Activated CD8-positive, alpha-beta T cell treated with anti-CD3 and anti-CD28 coated beads for 36 hours (primary cell): ENCODE results near the gene AACS. TPM values are rescaled to one million over a fixed set of nuclear protein-coding genes. Genes with fewer than 3 reads are reported as not detected.

Source experiments
- ATAC-seq: fragments of 200-7000 bp; cut with Tn5 transposase; one replicate; pipeline ENCODE4 v1.10.0; 2021; ENCODE audit warnings: mild to moderate bottlenecking, moderate library complexity
- CTCF ChIA-PET: fragments of 350-600 bp; sonication (Branson Sonifier 250); formaldehyde crosslinking; loops from one replicate; lab custom pipeline; 2021; ENCODE audit warnings: antibody characterized with exemption; lab: Charles Lee
- POLR2A ChIA-PET: fragments of 350-600 bp; sonication (Branson Sonifier 250); formaldehyde crosslinking; loops from one replicate; lab custom pipeline; 2021; ENCODE audit warnings: antibody characterized with exemption; lab: Charles Lee
- DNase-seq: peaks from one replicate; pipeline ENCODE4 v3.0.0-alpha.2; 2020
- H3K27ac Mint-ChIP-seq: one replicate; pipeline ENCODE4 v1.8.0; 2021; ENCODE audit warnings: mild to moderate bottlenecking, mixed read lengths
- H3K27me3 Mint-ChIP-seq: one replicate; pipeline ENCODE4 v1.8.0; 2021; ENCODE audit warnings: mixed read lengths
- H3K36me3 Mint-ChIP-seq: one replicate; pipeline ENCODE4 v1.8.0; 2021; ENCODE audit warnings: low read depth, mixed read lengths
- H3K4me1 Mint-ChIP-seq: one replicate; pipeline ENCODE4 v1.8.0; 2021; ENCODE audit warnings: low read depth, mixed read lengths
- H3K4me3 Mint-ChIP-seq: one replicate; pipeline ENCODE4 v1.8.0; 2021; ENCODE audit warnings: mild to moderate bottlenecking, moderate library complexity, mixed read lengths
- H3K9me3 Mint-ChIP-seq: one replicate; pipeline ENCODE4 v1.8.0; 2021; ENCODE audit warnings: mixed read lengths
- intact Hi-C: fragments of 100-400 bp; cut with micrococcal nuclease; formaldehyde crosslinking; loops from one replicate; pipeline ENCODE4 v1.10.0; 2022
- total RNA-seq, 2 experiments: library from RNA; stranded (reverse); gene quantifications; one replicate each; pipeline ENCODE4 v1.2.3, GENCODE V29; 2021
- TF ChIP-seq, protein P1 (sequence below): fragments of 200-600 bp; IDR thresholded peaks from one replicate; pipeline ENCODE4 v1.8.0; 2022; ENCODE audit warnings: antibody characterized with exemption, mild to moderate bottlenecking

The AACS gene
- total RNA-seq, 2 experiments from 2014 or later, result 15.7 to 17.6 TPM

DNA sequence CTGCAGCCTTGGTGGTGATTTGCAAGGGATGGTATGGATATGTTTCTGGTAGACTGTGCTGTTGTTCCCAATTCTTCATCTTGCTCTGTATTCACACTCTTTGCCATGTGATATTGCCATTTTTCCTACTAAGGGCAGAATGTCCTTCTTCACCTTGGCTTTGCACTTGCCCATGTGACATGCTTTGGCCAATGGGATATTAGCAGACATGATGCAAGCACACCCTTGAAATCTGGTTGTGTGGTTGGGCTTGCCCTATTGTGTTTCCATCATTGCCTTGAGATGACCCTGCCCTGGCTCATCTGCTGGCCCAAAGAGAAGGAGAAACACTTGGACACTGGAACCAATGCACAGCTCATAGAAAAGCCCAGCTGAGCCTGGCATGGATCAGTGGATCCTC is 110.3 kb downstream of the AACS start:
- DNase-seq, result no peak
- ChIA-PET CTCF (no interaction called here), POLR2A (no interaction called here)
- peaks cover 7% of the 10 kb centered on the region for H3K27me3 Mint-ChIP-seq
- no peak overlapping the region for H3K27ac Mint-ChIP-seq
- H3K36me3 Mint-ChIP-seq, result no peaks in the 10 kb centered on the region
- ATAC-seq, result no peak
- no peaks in the 10 kb centered on the region for H3K9me3 Mint-ChIP-seq
- TF ChIP-seq, protein P1, sequence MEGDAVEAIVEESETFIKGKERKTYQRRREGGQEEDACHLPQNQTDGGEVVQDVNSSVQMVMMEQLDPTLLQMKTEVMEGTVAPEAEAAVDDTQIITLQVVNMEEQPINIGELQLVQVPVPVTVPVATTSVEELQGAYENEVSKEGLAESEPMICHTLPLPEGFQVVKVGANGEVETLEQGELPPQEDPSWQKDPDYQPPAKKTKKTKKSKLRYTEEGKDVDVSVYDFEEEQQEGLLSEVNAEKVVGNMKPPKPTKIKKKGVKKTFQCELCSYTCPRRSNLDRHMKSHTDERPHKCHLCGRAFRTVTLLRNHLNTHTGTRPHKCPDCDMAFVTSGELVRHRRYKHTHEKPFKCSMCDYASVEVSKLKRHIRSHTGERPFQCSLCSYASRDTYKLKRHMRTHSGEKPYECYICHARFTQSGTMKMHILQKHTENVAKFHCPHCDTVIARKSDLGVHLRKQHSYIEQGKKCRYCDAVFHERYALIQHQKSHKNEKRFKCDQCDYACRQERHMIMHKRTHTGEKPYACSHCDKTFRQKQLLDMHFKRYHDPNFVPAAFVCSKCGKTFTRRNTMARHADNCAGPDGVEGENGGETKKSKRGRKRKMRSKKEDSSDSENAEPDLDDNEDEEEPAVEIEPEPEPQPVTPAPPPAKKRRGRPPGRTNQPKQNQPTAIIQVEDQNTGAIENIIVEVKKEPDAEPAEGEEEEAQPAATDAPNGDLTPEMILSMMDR, result no peak
- intact Hi-C loops, result no loop called here
- H3K4me1 Mint-ChIP-seq, result no peaks in the 10 kb centered on the region
- H3K4me3 Mint-ChIP-seq, result no peak overlapping the region

DNA sequence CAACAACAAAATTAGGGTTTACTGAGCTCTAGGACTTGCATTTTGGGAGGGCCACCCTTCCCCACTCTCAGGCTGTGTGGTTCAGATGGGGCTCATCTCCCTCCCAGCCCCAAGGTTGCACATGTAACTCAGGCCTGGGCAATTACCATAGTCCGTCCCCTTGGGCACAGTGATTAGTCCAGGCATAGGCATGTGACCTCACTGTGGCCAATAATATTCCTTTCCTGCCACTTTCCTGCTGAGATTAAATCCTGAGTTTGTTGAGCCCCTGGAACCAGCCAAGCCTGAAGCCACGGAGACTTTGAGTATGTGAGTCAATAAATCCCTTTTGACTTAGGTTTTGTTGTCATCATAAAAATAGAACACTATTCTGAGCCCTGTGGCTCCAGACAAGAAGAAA is 113.0 kb downstream of the AACS start:
- no peak for ATAC-seq
- TF ChIP-seq, protein P1, result no peak
- no peak for DNase-seq
- Mint-ChIP-seq H3K9me3 (no peaks in the 10 kb centered on the region), H3K27ac (no peak overlapping the region), H3K27me3 (peaks cover 15% of the 10 kb centered on the region), H3K36me3 (no peaks in the 10 kb centered on the region), H3K4me3 (no peak overlapping the region), H3K4me1 (peaks cover under 1% of the 10 kb centered on the region)
- CTCF ChIA-PET, result no interaction called here
- intact Hi-C loops, result no loop called here
- POLR2A ChIA-PET, result no interaction called here

DNA sequence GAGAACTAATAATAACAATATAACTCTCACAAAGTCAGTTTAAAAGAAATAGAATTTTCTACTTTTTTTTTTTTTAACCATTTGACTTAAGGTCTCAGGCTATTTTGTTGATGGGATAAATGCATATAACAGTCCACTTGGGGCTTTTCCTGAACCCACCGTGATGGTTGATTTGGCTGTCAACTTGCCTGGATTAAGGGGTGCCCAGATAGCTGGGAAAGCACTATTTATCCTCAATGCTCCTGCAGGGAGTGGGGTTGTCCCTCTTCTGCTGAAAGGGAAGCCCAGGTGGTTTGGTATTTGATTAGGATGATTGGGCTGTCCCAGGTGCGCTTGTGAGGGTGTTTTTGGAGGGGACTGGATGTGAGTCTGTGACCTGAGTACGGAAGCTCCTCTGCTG is 114.9 kb downstream of the AACS start:
- H3K9me3 Mint-ChIP-seq, result no peaks in the 10 kb centered on the region
- H3K4me3 Mint-ChIP-seq, result no peak overlapping the region
- intact Hi-C loops, result no loop called here
- ATAC-seq (no peak), DNase-seq (no peak)
- TF ChIP-seq, protein P1, result no peak
- peaks cover 30% of the 10 kb centered on the region for H3K27me3 Mint-ChIP-seq
- no peak overlapping the region for H3K27ac Mint-ChIP-seq
- H3K36me3 Mint-ChIP-seq, result no peaks in the 10 kb centered on the region
- ChIA-PET POLR2A (interaction anchor here (0.9 to 1.3 kb wide), 2 partner anchors 9 to 21 kb away, joined by 3 to 4 read pairs; no protein-coding TSS in a partner anchor), CTCF (interaction anchor here (1.3 kb wide), 1 partner anchor 223 kb away, joined by 6 read pairs; no protein-coding TSS in a partner anchor)
- H3K4me1 Mint-ChIP-seq, result peaks cover 2% of the 10 kb centered on the region

DNA sequence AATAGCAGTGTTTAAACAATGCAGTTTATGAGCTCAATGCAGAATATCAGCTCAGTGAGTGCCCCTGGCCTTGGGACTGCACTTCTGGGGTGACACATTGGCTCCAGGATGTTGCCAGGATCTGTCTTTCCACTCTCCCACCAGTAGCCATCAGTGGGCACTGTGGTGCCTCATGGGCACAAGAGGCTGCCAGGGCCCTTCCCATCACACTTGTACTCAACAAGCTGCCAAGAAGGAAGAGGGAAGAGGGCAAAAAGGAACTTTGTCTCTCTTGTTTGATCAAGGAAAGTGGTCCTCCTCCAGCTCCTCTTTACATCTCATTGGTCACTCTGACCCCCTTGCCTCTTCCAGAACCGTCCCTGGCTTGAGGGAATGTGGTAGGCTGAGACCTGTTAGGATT is 115.9 kb downstream of the AACS start:
- H3K4me3 Mint-ChIP-seq, result no peak overlapping the region
- POLR2A ChIA-PET, result interaction anchor here (0.9 to 1.3 kb wide), 2 partner anchors 10 to 20 kb away, joined by 3 to 4 read pairs; no protein-coding TSS in a partner anchor

More for the DNA sequence above, 115.9 kb downstream of the AACS start:
- DNase-seq, result no peak
- ATAC-seq, result no peak
- TF ChIP-seq, protein P1, result no peak
- no peaks in the 10 kb centered on the region for H3K36me3 Mint-ChIP-seq
- CTCF ChIA-PET, result interaction anchor here (0.6 to 1.3 kb wide), 2 partner anchors 84 to 222 kb away, joined by 4 to 6 read pairs; no protein-coding TSS in a partner anchor
- peaks cover 38% of the 10 kb centered on the region for H3K27me3 Mint-ChIP-seq
- H3K27ac Mint-ChIP-seq, result no peak overlapping the region
- intact Hi-C loops, result no loop called here
- H3K4me1 Mint-ChIP-seq, result peaks cover 2% of the 10 kb centered on the region
- H3K9me3 Mint-ChIP-seq, result no peaks in the 10 kb centered on the region
